HG03432 (cell line): ENCODE data around the gene HSFY2.
"Not testable (repeated sequence)": the region's sequence is repeated elsewhere in the genome, so short reads cannot be mapped to it uniquely, and the experiment has no call there.

ENCODE experiments used
- ATAC-seq: cut with Tn5 transposase; IDR thresholded peaks from one replicate; pipeline ENCODE4 v1.9.1; 2021; ENCODE audit warnings: mild to moderate bottlenecking, moderate library complexity; ENCODE audit not compliant: unreplicated experiment

HSFY2 gene

GRCh38 chrY:18773635-18774034, at the start of gene HSFY2:
Gene HSFY2 (minus strand): TSS chrY:18773735. CDS start chrY:18773618, 117 bp downstream.
- not testable (repeated sequence) for ATAC-seq

- ATAC-seq, result not testable (repeated sequence)
These were observed 42.2 kb upstream of the HSFY2 start for GRCh38 chrY:18815751-18816150.

- ATAC-seq, result not testable (repeated sequence)
These were observed 15.3 kb upstream of the HSFY2 start for GRCh38 chrY:18788757-18789406.

- not testable (repeated sequence) for ATAC-seq
These were observed 19.5 kb downstream of the HSFY2 start for GRCh38 chrY:18754077-18754476.

- ATAC-seq, result not testable (repeated sequence)
These were observed 20.3 kb downstream of the HSFY2 start for GRCh38 chrY:18753133-18753815.

- not testable (repeated sequence) for ATAC-seq
These were observed 49.8 kb downstream of the HSFY2 start for GRCh38 chrY:18723714-18724113.
